Brain microvascular endothelial cell (primary cell): ENCODE measurements around the gene SHLD1.

Source experiments
- DNase-seq: peaks from one replicate; pipeline ENCODE4 v3.0.0-alpha.2; 2020
- H3K27ac ChIP-seq: fragments of 250-450 bp; sonication (Bioruptor Pico); 2 replicates; pipeline ENCODE4 v1.5.1; 2020; ENCODE audit warnings: mild to moderate bottlenecking, moderate library complexity
- H3K27me3 ChIP-seq: fragments of 250-450 bp; sonication (Bioruptor Pico); replicated peaks from 2 replicates; pipeline ENCODE4 v1.5.1; 2020; ENCODE audit warnings: mild to moderate bottlenecking
- H3K36me3 ChIP-seq: fragments of 250-450 bp; sonication (Bioruptor Pico); replicated peaks from 2 replicates; pipeline ENCODE4 v1.5.1; 2020; ENCODE audit warnings: mild to moderate bottlenecking
- H3K4me3 ChIP-seq: 2 replicates; pipeline ENCODE4 v1.5.1; 2011; ENCODE audit warnings: low read depth, mild to moderate bottlenecking, control low read depth, low read length, moderate library complexity
- in situ Hi-C: cut with HindIII; loops from 2 replicates; pipeline ENCODE4 v1.10.0; 2017; ENCODE audit warnings: low sequenced_read_pairs, low pct_ligation_motif_present
- TF ChIP-seq, protein P1 (sequence below): IDR thresholded peaks from 2 replicates; pipeline ENCODE4 v1.5.1; 2011; ENCODE audit warnings: low read depth, mild to moderate bottlenecking, moderate library complexity, low read length, control low read depth, inconsistent platforms; ENCODE audit errors: missing control alignments

Gene SHLD1

DNA sequence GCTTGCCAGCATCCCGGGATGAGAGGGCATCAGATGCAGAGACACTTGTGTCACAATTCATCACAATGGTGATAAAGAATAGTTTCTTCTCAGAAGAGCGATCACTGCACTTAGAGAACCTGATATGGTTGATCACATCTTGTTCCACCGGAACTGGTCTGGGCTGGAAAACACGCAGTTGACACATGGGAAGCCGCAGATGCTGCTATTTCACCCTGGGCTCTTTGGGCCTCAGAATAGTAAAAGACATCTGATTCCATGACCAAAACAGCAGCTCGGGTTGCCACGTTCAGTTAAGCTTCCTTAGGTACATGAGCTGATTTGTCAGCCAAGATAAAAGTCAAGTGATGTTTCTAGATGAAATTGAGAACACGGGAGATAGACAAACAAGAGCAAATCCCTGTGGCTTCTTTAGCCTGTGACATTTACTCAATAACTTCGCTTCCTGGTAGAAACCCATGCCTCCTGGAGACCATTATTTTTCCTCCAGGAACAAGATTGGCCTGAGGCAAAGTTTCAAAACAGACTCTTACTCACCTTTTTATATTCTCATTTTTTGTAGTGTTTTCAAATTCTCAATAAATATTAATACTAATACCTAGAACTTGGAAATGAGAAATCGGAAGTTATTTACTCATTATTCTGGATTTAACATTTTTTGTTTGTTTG is 140.7 kb downstream of the SHLD1 start:
- Histone ChIP-seq H3K27me3 (no peaks in the 10 kb centered on the region), H3K36me3 (no peaks in the 10 kb centered on the region), H3K4me3 (no peak overlapping the region), H3K27ac (no peak overlapping the region)
- in situ Hi-C loops: no loop called here
- no peak for DNase-seq
- TF ChIP-seq, protein P1, sequence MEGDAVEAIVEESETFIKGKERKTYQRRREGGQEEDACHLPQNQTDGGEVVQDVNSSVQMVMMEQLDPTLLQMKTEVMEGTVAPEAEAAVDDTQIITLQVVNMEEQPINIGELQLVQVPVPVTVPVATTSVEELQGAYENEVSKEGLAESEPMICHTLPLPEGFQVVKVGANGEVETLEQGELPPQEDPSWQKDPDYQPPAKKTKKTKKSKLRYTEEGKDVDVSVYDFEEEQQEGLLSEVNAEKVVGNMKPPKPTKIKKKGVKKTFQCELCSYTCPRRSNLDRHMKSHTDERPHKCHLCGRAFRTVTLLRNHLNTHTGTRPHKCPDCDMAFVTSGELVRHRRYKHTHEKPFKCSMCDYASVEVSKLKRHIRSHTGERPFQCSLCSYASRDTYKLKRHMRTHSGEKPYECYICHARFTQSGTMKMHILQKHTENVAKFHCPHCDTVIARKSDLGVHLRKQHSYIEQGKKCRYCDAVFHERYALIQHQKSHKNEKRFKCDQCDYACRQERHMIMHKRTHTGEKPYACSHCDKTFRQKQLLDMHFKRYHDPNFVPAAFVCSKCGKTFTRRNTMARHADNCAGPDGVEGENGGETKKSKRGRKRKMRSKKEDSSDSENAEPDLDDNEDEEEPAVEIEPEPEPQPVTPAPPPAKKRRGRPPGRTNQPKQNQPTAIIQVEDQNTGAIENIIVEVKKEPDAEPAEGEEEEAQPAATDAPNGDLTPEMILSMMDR: no peak

DNA sequence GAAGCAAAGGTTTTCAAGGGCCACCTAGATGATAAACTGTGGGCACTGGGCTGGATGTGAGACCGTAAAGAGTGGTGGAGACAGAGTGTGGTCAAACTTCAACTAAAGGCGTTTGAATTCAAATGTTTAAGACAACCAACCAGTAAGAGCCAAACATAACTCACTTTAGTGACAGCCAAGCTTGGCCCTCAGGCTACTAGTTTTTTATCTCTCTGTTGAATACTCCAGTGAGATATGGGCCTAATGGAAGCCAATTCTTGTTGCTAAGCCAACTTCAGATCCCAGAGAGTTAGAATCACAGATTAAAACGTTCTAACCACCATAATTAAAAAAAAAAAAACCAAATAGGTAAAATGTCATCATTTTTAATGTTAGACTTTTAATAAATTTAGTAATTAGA is 142.9 kb downstream of the SHLD1 start:
- Histone ChIP-seq H3K27me3 (no peaks in the 10 kb centered on the region), H3K36me3 (no peaks in the 10 kb centered on the region), H3K4me3 (no peak overlapping the region), H3K27ac (no peak overlapping the region)
- in situ Hi-C loops: no loop called here
- TF ChIP-seq, protein P1: no peak
- DNase-seq: no peak

DNA sequence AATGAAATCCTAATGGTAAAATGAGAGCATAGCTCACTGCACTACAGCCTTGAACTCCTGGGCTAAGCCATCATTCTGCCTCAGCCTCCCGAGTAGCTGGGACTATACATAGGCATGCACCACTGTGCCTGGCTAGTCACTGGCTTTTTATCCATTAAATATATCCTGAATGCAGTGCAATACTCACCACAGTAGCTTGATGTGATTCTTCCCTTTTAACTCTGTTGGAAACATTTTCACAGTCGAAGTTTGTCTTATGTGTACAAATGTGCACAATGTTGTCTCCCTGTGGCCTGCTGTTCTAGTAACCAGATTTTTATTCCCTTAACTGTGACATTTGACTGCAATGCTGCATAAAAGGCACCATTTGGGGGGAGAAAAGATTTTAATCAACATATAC is 143.4 kb downstream of the SHLD1 start:
- in situ Hi-C loops: no loop called here
- Histone ChIP-seq H3K27ac (no peak overlapping the region), H3K36me3 (no peaks in the 10 kb centered on the region), H3K27me3 (no peaks in the 10 kb centered on the region), H3K4me3 (no peak overlapping the region)
- no peak for DNase-seq
- TF ChIP-seq, protein P1: no peak

DNA sequence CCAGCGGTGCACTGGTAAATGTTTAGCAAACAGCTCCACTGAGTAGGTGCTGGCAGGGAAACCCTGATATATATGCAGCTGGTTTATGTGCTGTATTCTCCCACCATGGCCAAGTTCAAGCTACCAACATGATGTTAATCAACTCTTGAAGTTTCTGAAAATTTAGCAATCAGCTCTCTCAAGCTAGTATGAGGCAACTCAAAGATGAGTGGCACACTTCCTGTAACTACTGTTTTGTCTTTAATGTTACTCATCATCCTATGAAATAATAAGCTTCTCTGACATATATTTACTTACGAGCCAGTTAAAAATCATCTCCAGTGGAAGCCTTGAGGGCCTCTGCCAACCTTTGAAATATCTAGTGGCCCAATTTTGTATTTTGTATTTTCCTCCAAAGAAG is 145.4 kb downstream of the SHLD1 start:
- TF ChIP-seq, protein P1: no peak
- in situ Hi-C loops: no loop called here
- H3K27ac ChIP-seq: no peak overlapping the region
- H3K27me3 ChIP-seq: no peaks in the 10 kb centered on the region
- no peak for DNase-seq
- no peak overlapping the region for H3K4me3 ChIP-seq
- H3K36me3 ChIP-seq: no peaks in the 10 kb centered on the region

DNA sequence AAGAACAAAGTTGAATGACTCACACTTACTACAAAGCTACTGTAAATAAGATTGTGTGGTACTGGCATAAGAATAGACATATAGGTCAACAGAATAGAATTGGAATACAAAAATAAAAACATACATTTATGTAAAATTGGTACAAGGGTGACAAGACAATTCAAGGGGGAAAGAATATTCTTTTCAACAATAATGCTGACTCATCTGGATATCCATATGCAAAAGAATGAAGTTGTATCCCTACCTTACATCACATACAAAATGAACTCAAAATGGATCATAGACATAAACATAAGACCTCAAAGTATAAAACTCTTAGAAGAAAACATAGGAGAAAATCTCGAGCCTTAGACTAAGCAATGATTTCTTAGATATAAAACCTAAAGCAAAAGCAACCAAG is 149.2 kb downstream of the SHLD1 start:
- TF ChIP-seq, protein P1: no peak
- Histone ChIP-seq H3K4me3 (no peak overlapping the region), H3K36me3 (no peaks in the 10 kb centered on the region), H3K27ac (no peak overlapping the region), H3K27me3 (no peaks in the 10 kb centered on the region)
- in situ Hi-C loops: no loop called here
- DNase-seq: no peak

DNA sequence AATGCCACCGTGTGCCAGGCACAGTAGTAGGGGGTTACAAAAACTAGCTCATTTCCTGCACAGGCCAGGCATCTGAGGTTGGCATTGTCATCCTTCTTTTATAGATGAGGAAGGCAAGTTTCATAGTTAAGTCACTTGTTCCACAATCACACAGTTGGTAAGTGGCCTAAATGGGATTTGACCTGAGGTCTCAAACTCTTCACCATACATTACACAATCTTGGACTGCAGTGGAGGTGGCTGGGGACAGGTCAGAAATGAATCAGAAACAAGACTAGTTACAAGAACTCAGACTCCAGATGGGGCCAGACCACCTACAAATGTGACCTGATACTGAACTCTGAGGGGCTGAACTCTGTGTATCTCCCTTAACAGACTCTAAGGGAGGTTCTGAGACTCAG is 150.7 kb downstream of the SHLD1 start:
- TF ChIP-seq, protein P1: no peak
- Histone ChIP-seq H3K4me3 (no peak overlapping the region), H3K27ac (no peak overlapping the region), H3K36me3 (no peaks in the 10 kb centered on the region), H3K27me3 (no peaks in the 10 kb centered on the region)
- DNase-seq: no peak
- in situ Hi-C loops: no loop called here
